GM18505 (cell line): ENCODE measurements around the gene POU6F2.

Experiments used
- ATAC-seq: cut with Tn5 transposase; IDR thresholded peaks from one replicate; pipeline ENCODE4 v1.9.1; 2021; ENCODE audit not compliant: unreplicated experiment
- POLR2A ChIP-seq: IDR thresholded peaks from 4 replicates; pipeline ENCODE4 v1.6.1; 2011; ENCODE audit warnings: borderline replicate concordance; ENCODE audit not compliant: insufficient read depth, insufficient read length; ENCODE audit errors: extremely low read depth

POU6F2 gene

GRCh38 chr7:39261771-39262170, 284.1 kb downstream of the POU6F2 start:
- ATAC-seq, result no peak
- no peak for TF ChIP-seq POLR2A

- TF ChIP-seq POLR2A, result no peak
- ATAC-seq, result no peak
Measured at GRCh38 chr7:39265641-39266591, 288.2 kb downstream of the POU6F2 start.

- no peak for ATAC-seq
- TF ChIP-seq POLR2A, result no peak
Measured at GRCh38 chr7:39269034-39269433, 291.3 kb downstream of the POU6F2 start.

GRCh38 chr7:39270018-39270417, 292.3 kb downstream of the POU6F2 start:
- TF ChIP-seq POLR2A, result no peak
- ATAC-seq, result no peak

DNA sequence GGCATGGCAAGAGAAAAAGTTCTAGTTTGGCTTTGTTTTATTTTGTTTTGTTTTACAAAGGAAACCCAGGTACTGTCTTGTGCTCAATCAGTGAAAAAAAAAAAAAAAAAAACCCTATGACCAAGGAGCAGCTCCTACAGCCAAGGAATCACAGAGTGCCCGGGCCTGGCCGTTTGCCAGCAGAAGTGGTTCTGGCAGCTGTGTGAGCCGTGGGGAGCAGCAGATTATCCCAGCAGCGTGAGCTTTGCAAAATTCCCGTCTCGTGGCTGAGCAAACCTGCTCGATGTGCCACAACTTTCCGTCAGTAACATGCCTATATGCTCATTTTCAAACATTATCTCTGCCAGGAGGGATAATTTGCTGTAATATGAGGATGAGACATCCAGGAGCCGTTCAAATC, 293.7 kb downstream of the POU6F2 start:
- TF ChIP-seq POLR2A, result no peak
- ATAC-seq, result no peak

DNA sequence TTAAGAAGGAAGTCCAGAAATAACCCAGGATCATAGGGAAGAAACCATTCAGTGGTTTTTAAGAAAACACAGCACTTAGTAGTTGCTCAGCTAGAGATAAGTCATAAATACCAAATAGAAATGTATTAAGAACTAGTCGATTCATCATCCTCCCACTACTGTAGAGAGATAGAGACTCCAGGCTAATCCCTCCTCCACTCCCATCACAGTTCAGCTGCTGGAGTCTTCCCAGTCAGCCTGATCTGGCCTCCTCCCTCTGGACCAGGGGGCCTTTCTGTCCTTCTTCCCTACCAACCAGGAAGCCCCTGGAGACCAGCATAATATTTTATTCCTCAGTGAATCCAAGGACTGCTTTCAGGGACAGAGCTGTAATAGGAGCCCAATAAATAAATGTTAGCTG, 294.4 kb downstream of the POU6F2 start:
- no peak for TF ChIP-seq POLR2A
- no peak for ATAC-seq

DNA sequence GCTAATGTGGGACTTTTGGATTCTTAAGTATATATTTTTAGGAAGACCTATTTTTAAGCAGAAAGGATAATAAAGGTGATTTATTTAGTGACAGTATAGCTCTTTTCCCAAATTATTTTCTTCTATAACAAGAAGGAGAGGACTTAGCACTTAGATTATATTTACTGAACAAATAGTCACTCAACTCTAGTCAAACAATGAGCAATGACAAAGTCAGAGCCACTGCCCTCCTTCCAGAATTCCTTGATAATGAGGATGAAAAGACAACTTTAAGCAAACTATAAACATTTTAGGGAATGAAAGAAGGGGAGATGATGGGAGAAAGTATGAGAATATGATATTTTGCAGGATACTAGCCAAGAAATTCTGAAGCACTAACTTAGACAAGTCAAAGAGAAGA, 295.0 kb downstream of the POU6F2 start:
- no peak for TF ChIP-seq POLR2A
- no peak for ATAC-seq

DNA sequence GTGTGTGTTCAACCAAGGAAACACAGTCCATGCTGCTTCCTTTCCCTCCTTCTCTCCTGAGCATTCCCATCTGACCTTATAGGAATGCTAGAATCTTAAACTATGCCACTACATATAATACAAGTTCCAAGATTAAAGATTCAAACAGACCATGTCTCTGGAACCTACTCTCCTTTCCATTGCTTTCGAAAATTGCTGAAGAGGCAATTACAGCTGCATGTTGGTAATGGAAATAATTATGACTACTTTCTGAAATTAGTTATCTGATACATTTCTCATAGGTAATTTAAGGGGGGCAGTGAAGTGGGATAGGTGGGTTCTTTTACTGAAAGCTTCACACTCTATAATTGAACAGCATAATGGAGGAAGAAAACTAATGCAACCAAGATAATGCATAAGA, 302.6 kb downstream of the POU6F2 start:
- no peak for TF ChIP-seq POLR2A
- ATAC-seq, result no peak

DNA sequence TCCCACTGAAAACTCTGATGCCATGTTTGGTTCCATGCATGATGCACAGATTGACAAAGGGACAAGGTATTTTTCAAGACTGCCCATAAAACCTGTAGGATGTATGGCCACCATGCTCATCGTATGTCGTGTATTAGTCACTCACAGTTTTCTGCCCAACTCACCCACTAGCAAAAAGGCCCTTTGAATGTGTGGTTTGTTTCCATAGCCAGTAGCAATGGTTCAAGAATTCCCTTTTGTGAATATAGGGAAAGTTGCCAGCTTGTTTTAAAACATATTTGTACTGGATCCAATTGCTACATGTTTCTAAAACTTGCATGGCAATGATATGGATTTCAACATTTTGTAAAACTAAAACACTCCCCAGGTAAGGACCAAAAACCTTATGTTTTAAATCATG, 307.5 kb downstream of the POU6F2 start:
- no peak for TF ChIP-seq POLR2A
- ATAC-seq, result no peak

DNA sequence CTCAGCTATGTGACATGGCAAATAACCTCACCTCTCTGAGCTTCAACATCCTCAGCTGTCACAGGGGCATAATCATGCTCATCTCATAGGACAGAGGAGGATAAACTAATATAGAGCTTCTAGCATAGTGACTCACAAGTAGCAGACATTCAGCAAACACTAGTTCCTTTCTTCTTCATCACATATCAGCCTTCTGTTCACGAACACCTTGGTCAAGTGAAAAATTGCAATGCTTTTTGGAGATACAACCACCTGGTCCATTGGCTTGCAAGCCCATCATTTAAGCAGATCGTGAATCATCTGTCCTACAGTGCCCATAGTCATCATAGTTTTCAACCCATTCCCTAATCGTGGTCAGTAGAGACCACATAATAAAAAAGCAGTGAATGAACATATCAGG, 310.6 kb downstream of the POU6F2 start:
- TF ChIP-seq POLR2A, result no peak
- no peak for ATAC-seq

DNA sequence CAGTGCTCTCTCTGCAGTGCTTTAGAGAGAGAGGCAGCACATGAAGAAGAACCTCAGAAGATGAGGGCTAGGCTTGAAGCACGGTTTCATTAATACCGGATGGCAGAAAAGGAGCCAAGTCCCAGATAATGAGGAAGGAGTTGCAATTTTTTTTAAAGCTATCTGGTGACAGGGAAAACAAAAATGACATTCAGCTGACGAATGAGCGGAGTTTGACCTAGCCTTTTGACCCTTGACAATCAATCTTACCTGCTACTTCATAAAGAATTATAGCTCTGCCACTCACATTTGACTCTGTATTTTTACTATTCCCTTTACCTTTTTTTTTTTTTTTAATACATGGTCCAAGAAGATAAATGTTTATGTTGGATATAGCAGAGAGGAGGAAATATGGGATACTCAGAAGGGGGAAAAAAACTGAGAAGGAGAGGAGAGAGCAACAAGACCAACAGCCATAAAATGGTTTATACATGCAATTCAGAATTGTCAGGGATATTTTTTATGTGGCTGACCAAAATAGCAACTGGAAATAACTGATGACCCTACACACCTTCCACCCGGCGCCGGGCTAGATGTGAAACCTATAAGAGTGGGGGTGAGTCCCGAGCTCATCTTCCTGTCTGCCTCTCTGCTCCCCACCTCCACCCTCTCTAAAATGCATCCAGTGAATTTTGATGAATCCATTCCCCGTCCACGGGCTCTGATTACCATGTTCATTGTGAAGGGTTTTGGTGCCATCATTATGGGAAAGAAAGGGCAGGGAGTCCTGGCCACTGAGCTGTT, 314.1 kb downstream of the POU6F2 start:
- no peak for TF ChIP-seq POLR2A
- ATAC-seq, result no peak

DNA sequence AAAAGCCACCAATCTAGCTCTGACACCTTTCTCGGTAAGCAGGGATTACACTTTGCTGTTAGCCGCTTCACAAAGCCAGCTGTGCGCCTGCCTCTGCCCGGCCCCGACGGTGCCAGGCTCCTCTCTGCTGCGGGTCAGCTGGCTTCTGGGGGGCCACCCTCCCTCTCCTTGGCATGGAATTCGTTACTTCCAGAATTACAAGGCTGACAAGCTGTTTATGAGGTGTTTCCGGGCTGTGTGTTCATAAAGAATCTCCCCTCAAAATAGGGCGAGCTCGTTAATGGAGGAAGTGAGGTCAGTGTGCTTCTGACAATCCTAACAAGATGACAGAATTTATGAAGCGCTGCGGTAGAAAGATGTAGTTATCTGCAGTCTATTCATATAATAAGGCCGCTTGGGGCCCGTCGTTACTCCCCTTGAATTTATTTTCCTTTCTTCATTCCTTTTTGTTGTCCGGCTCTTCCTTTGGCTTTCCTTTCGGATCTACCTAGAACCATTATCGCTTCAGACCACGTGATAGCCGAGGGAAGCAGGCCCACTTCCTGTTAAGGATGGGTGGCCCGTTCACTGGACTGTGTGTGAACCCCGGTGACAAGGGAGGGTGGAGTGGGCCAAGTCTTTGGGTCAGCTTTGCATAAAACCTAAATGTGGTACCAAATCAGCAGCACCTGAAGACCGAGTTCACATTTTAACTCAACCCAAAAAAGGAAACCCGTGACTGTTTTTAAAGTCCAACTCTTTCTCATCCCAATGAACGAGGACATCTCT, 315.5 kb downstream of the POU6F2 start:
- no peak for TF ChIP-seq POLR2A
- no peak for ATAC-seq

GRCh38 chr7:39294022-39294421, 316.3 kb downstream of the POU6F2 start:
- TF ChIP-seq POLR2A, result no peak
- no peak for ATAC-seq
